Stimulated activated CD4-positive, alpha-beta T cell treated with anti-CD3 and anti-CD28 coated beads, TNF-alpha, amount 100 ng/mL, for 24 hours (primary cell): ENCODE measurements around the gene SYT15.
"Not testable (repeated sequence)": the region's sequence is repeated elsewhere in the genome, so short reads cannot be mapped to it uniquely, and the experiment has no call there.

Source experiments
- DNase-seq, 3 experiments: peaks; one replicate each; pipeline ENCODE4 v3.0.0-alpha.2; 2020; ENCODE audit warnings: low read depth in 3 of 3

SYT15 gene

DNA sequence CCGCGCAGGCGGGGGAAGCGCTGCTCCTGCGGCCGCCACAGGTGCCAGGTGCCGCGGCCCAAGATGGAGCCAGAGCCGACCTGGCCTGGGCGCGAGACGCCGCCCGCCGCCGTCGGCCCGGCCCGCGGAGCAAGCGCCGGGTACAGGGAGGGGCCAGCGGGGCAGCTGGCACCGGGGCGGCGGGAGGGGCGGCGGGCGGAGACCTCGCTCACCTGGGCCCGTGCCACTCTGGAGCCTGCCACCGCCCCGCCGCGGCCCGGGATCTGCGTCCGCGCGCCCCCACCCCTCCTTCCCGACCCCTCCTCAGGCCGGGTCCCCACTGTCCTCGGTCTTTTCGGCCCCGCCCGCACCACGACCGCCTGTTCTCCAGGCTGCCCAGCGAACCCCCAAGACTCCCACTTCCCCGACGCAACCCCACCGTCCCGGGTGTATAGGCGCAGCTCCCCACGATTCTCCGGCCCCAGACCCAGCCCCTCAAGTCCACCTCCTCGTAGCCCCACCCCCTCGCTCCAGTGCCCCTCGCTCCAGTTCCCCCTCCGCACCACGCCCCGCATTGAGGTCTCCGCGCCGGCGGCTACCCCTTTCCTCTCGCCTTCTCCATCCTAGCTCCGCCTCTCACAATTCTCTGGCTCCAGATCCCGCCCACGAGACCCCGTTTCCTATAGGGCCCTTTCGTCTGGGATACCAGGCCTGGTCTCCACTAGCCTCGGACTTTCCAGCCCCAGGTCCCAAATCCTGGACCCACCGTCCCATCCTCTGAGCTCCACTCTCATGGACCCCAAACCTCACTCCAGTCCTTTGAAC is 22.2 kb upstream of the SYT15 start, which contains the start of gene GPRIN2:
GPRIN2 (minus strand) TSS at position 144 of the 804 bp plus-strand sequence. CDS start 5,922 bp downstream, outside the sequence.
- no peak for DNase-seq

DNA sequence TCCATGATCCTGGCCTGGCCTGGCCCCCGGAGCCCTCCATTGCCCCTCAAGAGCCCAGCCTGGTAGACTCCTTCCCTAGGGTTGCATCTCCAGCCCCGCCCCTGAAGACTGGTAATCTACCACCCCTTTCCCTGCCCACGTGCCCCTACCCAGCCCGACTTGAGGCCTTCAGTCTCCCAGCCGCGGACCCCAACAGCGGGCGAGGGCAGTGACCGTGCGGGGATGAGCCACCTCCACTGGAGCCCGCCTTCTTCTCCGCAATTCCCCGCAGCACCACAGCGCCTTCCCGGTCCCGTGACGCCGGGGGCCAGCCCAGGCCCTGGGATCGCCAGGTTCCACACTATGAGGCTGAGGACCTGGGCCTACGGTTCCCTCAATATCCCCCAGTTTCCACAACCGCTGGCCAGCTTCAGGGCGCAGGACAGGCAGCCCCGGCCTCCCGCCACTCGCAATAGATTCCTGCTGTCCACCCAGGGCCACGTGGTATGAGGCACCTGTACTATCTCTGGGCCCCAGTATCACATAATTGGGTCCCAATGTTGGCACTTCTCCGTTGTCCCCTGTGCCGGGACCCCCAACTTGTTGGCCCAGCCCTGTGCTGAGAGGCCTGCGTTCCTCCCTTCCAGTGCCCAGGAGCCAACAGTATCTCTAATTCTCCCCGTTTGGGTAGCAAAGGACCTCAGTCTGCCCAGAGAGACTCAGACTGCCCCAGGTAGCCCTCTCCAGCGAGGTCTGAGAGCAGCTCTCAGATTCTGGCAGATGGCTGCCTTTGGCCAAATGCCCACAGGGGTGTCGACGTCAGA is 21.4 kb upstream of the SYT15 start:
- no peak for DNase-seq

DNA sequence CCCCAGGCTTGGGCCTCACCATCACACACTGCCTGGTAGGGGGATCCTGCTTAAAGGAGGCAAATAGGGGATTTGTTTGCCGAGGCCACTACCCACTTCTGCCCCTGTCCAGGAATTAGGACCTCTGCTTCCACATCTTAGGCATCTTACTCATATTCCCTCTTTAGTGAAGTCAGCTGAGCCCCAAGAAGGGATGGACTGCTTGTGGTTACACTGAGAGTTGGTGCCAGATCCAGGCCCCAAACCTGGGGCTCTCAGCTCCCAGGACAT is 20.9 kb upstream of the SYT15 start:
- DNase-seq = no peak

DNA sequence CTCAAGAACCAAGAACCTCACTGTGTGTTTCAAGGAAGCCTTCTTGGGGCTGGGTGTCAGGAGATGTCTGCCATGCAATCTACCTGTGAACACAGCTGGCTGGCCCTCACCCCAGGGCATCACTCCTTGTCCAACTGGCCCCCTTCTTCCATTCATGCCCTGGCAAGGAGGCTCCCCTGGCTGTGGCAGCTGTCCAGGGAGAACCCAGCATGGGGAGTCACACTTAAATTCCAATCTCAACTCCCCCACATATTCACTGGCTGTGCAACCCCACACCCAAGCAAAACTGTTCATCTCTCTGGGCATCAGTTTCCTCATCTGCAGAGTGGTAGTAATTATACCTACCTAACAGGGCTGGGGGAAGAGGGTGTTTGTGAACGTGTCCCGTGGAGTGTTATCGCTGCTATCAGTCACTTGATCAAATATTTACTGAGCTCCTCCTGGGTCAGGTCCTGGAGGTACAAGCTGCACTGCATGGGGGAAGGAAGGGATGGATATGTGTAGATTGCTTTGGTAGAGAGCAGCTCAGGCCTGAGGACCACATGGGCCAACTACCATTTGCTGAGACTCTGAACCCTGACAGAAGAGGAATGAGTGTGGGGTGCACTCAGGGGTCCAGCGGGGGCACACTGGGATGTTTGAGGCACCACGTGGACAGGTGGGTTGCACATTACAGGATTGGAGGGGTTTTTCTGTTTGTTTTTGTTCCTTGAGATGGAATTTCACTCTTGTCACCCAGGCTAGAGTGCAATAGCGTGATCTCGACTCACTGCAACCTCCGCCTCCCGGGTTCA is 20.3 kb upstream of the SYT15 start:
- no peak for DNase-seq

DNA sequence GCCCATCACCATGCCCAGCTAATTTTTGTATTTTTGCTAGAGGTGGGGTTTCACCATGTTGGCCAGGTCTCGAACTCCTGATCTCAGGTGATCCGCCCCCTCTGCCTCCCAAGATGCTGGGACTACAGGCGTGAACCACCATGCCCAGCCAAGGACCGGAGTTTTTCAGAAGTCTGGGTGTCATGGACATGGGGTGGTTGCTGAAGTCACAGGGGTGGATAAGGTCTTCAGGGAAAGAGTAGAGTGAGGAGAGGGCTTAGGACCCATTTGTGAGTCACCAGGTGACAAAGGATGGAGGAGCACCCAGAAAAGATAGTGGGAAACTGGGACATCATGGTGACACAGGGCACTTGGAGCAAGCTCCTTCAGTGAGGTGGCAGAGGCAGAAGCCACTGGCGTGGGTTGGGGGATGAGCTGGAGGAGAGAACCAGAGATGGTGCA is 19.7 kb upstream of the SYT15 start:
- DNase-seq = no peak

DNA sequence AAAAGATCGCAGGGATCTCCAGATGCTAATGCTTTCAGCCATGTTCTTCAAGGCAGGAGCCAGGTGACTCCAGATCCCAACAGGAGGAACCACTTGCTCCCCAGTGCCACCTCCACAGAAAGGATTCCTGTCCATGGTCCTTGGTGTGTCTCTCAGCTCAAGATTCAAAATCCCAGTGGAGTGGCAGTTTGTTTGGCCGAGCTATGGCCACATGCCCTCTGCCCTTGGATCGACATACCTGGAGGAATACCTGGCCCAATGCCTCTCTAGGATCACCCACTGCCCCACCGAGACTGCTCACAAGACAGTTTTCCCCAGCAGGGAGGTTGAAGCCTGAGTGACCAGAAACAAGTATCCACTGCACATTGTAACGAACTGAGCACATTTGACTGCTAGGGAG is 18.5 kb upstream of the SYT15 start:
- DNase-seq = no peak

DNA sequence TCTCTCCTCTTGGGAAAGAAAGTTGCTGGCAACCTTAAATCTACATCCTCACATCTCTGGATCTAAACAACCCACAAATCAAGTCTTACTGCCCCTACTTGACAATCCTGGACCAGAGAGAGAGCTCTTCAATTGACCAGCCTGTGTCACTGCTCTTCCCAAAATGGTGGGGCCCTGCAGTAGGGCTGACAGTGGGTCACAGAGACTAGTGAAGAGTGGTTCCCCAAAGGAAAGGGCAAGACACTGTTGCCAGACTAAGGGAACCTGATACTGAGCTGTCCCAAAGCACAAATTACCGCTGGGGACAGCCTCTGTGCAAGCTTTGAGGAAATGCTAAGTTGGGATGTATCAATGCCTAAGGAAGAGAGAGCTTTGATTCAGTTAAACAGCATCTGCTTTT is 18.0 kb upstream of the SYT15 start:
- DNase-seq = no peak

DNA sequence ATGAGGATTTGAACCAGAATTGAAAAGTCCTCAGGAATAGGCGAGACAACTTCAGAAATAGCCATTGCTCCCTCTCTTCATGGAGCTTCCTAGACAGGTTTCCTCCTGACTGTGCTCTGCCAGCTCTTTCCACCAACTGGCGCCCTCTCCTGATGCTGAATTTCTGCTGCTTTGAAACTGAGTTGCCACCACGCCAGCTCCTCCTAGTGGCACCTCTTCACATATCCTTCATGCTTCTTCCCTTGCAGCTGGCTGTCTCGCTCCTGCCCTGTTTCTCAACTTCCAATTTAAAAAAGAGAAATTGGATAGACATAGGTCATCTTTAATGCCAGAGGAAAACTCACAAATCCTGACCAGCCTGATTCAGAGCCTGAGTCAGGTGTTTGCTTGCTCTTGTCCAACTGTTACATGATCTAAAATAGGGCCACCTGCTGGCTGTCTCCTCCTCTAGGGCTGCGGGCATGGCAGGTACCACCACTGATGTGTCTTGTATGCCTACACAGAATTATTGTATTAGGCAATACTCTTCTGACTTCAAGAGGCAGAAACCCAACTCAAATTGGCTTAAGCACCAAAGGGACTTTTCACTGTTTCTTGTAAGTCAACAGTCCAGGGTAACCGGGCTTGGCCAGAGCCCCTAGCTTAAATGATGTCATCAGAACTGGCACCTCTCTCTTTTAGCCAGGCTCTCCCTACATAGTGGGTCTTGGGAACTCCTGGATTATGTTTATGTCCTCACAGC is 13.2 kb upstream of the SYT15 start:
- DNase-seq = peak in 2 of 3 experiments; percentile 27 to 43

DNA sequence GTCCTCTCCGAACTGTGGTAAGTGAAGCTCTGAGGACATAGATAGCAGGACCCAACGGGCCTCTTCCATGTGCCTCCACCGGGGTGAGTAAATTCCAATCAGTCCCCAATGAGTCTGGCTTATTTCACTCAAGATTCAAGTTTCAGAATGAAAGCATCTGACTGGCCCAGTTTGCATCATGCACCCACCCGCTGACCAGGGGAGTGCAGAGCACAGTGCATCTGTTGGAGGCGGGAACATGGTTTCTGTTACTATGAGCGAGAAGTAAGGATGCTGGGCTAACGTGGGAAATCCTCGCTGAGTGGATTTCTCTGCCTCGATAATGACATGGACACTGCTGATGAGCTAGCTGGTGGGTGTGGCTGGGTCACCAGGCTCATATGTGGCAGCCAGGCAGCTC is 11.8 kb upstream of the SYT15 start:
- not testable (repeated sequence) for DNase-seq

DNA sequence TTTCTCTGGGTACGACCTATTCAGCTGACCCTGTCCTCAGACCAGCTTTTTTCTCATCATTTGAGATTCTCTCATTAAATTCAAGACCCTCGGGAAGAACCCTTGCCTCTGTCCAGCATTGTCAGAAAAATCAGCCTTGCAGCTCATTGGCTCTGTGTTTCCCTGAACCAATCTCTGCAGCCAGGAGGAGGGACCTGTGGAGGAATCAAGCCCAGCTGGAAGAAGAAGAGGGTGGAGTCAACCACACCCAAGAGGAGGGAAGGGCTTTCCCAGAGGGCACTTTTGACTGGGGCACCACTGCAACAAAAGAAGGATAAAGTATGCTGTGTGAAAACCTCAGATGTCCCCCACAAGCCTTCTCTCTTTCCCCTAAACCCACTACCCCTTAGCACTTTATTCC is 8.3 kb upstream of the SYT15 start:
- DNase-seq = not testable (repeated sequence)

DNA sequence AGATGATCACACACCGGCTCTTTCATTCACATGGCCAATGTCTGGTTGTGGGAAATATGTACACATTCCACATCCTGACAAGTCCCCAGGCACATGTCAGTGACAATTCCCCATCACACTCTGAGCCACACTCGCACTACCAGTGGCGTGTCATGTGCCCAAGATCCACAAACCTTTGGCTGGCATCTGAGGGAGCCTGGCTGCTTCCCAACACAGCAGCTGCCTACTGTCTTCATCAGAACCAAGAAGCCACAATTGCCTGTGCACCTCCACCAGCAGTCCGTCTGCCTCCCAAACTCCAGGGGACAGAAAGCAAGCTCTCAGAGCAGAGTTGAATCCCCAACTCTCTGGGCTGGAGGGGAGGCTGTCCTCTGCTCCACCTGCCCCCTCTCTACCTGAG is 6.2 kb upstream of the SYT15 start:
- DNase-seq = not testable (repeated sequence)

DNA sequence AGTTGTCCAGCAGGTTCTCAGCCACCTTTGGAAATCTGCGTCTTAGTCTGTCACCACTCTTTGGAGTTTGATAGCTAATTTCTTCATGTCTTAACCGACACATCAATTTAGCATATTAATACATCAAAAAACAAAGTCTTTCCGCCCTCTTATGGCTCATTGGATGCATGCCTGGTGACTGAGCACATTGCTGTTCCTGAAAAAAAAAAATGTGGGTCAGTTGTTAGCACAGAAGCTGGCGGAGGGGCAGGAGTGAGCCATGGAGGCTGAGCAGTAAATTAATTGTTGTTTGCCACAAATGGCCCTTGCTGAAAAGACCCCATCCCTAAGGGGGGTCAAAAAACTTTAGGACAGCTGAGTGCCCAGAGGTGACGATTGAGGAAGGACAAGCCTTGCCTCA is 5.6 kb upstream of the SYT15 start:
- DNase-seq = not testable (repeated sequence)

DNA sequence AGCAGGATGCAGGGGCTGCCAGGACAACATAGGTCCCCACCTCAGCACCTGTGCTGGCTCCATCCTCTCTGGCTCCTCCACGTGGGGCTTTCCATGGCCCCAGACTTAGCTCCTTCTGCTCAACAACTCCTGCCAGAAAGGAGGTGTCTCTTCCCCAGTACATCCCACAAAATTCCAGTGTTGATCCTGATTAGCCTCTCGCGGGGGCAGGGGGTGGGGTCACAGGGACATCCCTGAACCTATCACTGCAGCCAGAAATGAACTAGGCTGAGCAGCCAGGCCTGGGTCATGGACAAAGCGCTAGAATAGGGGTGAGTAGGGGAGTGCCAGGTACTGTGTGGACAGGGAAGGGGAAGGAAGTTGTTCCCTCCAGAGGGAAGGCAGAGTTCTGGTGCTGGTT is 5.0 kb upstream of the SYT15 start:
- DNase-seq = not testable (repeated sequence)

DNA sequence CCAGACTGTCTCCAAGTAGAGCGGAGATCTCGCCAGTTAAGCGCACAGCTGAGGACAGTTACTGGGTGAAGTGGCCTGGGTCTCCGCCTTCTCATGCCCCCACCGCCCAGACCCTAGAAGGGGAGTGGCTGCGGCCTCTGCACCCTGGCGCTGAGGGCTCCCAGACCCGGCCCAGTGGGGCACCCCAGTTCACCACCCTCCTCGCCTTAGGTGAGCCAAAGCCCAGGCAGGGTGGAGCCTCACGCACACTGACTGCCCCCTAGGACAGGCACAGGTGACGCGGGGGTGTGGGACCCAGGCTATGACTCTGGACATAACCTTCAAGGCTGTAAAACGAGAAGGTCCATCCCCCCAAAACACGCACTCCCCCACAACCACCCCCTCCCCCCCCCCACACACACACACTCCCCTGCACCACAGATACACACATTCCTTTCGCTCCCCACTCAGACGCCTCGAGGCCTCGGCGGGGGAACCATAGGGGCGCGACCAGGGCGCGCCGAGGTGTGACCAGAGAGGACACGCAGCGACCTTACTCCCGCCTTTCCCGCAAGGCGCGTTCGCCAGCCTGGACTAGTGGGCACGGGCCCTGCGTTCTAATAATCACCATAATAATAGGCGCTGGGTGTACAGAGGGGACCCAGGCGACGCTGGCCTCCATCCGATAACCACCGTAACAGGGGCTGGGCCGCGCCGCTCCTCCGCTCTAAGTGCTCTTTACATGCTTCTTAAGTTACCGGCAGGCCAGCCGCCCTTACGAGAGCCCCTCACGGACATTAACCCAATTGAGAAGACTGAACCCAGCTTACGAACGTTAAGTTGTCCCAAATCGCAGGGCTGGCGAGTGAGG is 1.1 kb upstream of the SYT15 start:
- not testable (repeated sequence) for DNase-seq

DNA sequence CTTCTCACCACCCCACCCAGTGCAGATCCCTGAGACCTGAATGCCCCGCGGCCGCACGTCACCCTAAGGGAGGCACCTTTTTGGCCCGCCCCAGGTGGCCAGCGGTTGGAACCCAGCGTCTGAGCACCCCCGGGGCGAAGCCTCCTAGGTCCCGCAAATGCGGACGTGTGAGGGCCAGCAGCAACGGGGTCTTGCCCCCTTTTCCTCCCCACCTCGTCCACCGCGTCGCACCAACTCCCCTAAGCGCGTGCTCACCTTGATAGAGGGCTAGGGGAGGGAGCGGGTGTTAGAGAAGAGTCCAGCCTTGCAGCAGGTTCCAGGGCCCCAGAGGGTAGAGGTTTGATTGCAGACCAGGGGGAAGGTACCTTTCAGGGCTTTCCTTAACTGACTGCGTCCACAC is 450 bp downstream of the SYT15 start:
- DNase-seq = not testable (repeated sequence)

DNA sequence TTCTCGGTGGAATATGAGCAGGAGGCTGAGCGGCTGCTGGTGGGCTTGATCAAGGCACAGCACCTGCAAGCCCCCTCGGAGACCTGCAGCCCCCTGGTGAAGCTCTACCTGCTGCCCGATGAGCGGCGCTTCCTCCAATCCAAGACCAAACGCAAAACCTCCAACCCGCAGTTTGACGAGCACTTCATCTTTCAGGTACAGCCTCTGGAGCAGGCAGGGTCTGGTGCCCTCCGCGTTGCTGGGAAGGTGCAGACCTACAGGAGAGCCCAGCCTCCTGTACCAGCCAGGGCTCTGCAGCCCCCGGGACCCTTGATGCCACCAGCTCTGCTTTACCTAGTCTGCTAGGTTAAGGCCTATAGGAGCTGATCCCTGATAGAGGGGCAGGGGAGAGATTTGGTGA is 3.1 kb downstream of the SYT15 start:
- DNase-seq = not testable (repeated sequence)

DNA sequence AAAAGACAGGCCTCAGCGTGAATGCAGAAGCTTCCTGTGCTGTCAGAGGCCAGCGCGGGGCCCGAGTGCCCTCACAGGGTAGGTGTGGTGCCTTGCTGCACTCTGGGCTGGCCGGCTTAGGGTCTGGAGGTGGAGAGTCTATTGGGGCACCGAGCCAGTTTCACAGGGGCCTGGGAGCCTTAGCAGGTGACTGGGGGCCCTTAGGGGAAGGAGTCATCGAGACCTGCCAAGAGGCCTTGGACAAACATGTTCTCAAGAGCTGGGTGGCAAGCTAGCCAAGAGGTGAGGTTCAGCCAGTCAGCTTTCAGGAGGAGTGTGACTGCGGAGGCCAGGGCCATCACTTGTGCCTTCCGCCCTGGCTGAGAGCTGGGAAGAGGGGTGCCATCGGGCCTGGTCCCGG is 3.6 kb downstream of the SYT15 start:
- not testable (repeated sequence) for DNase-seq

DNA sequence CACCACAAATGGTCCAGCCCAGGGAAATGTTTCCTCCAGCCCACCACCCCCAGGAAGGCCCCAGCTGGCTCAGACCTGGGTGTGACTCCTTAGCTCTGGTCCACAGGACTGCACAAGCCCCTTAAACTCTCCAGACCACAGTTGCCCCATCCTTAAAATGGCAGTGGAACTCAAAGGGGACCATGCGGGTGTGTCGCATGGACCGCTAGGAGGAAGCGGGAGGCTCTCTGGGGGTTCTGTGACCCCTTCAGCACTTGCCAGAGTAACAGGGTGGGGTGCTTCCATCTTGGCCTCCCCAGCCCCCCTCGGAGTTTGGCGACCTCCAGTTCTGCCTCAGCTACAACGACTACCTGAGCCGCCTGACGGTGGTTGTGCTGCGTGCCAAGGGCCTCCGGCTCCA is 5.3 kb downstream of the SYT15 start:
- DNase-seq = not testable (repeated sequence)

DNA sequence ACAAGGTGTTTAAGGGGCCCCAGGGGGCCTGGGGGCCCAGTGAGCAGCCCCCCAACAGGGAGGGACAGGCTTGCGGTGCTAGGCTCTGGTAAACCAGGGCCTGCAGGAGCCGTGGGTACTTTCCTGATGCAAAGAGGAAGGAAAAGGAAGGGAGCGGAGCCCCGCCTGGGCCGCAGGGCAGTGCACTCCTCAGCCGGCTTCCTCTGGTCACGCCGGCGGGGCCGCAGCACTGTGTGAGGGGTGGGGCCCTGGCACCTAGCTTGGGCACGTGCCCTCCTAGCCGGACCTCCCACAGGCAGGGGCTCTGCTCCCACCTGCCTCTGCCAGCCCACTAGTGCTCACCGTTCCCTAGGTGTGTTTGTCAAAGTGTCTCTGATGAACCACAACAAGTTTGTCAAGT is 6.3 kb downstream of the SYT15 start:
- not testable (repeated sequence) for DNase-seq

DNA sequence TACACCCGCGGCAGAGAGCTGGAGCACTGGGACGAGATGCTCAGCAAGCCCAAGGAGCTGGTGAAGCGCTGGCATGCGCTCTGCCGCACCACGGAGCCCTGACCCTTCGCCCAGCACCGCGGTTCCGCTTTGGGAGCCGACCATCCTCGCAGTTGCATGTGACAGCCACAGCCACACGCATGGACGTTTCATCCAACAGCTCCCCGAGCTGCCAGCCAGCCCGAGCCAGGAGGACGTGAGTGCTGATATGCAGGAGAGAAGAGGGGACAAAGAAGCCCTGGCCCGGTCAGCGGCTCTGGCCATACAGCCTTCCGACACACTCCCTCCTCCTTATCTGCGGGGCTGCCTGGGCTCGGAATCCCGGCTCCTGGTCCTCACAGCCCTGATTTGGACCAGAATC is 8.6 kb downstream of the SYT15 start:
- DNase-seq = not testable (repeated sequence)

DNA sequence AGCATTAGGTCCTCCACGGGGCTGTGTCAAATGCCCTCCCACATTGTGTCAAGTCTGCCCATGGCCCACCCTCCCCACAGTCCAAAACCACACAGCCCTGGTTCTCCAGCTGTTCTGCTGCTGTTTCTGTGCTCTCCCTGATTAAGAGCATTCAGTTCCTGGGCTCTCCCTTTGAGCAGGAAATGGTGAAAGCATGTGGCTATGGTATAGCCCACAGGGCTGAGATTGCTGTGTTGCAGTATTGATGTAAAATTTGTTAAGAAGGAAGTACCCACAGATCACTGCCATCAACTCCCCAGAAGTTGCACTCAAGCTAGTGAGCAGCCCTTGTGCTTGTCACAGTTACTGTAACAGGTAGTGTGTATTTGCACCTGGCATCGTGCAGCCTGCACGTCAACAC is 9.3 kb downstream of the SYT15 start:
- not testable (repeated sequence) for DNase-seq
